Measurements from ENCODE around the gene CDT1. TPM values are rescaled to one million over a fixed set of nuclear protein-coding genes. Genes with fewer than 3 reads are reported as not detected.

CDT1 gene
- total RNA-seq, 1 experiment from 2014 or later: 154 TPM

DNA sequence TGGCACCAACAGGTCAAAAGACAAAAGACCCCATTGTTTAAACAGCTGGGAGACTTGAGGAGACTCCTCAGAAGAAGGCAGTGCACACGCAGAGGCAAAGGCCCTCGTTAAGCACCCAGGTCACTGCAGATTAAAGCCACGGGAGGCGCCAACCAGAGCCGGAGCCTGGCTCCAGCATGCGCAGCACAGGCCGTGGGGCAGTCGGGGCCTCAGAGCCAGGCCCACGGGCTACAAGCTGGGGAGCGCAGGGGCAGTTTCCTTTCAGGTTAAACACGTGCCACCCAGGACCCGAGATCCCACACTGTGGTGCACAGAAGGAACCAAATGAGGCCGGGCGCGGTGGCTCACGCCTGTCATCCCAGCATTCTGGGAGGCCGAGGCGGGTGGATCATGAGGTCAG lies 27.8 kb upstream of the CDT1 start:
- ChIA-PET CTCF (interaction anchor here (1.2 kb wide), 1 partner anchor 20 kb away, joined by 3 read pairs; no protein-coding TSS in a partner anchor), POLR2A (no interaction called here)
- Mint-ChIP-seq H3K4me3 (no peak overlapping the region), H3K27me3 (ENCODE audit: low read depth) (no peaks in the 10 kb centered on the region), H3K36me3 (no peaks in the 10 kb centered on the region), H3K27ac (no peak overlapping the region), H3K9me3 (no peaks in the 10 kb centered on the region), H3K4me1 (peaks cover 12% of the 10 kb centered on the region)
- ATAC-seq (no peak), DNase-seq (ENCODE audit: low spot score) (no peak)
- TF ChIP-seq GTF2I (CRISPR knock-in tag; conservative IDR thresholded peaks at IDR 0.05) (no peak), ZNF219 (CRISPR knock-in tag; IDR thresholded peaks at IDR 0.05; ENCODE audit: borderline replicate concordance) (no peak), NR1H2 (CRISPR knock-in tag; IDR thresholded peaks at IDR 0.05) (no peak), ZBTB21 (CRISPR knock-in tag; IDR thresholded peaks at IDR 0.05; ENCODE audit: borderline replicate concordance) (no peak), SMAD4 (CRISPR knock-in tag; IDR thresholded peaks at IDR 0.05) (no peak), EMX1 (CRISPR knock-in tag; IDR thresholded peaks at IDR 0.05) (no peak), ZNF416 (CRISPR knock-in tag; IDR thresholded peaks at IDR 0.05) (no peak), NFATC4 (CRISPR knock-in tag; IDR thresholded peaks at IDR 0.05) (no peak), JUN (CRISPR knock-in tag; IDR thresholded peaks at IDR 0.05) (no peak), GABPB1 (CRISPR knock-in tag; IDR thresholded peaks at IDR 0.05) (no peak), CBFB (CRISPR knock-in tag; IDR thresholded peaks at IDR 0.05; ENCODE audit: low read depth) (no peak), NR3C1 (CRISPR knock-in tag; conservative IDR thresholded peaks at IDR 0.05; ENCODE audit: low read depth) (no peak), PRRX2 (CRISPR knock-in tag; IDR thresholded peaks at IDR 0.05) (no peak)
- TF ChIP-seq, protein P1, sequence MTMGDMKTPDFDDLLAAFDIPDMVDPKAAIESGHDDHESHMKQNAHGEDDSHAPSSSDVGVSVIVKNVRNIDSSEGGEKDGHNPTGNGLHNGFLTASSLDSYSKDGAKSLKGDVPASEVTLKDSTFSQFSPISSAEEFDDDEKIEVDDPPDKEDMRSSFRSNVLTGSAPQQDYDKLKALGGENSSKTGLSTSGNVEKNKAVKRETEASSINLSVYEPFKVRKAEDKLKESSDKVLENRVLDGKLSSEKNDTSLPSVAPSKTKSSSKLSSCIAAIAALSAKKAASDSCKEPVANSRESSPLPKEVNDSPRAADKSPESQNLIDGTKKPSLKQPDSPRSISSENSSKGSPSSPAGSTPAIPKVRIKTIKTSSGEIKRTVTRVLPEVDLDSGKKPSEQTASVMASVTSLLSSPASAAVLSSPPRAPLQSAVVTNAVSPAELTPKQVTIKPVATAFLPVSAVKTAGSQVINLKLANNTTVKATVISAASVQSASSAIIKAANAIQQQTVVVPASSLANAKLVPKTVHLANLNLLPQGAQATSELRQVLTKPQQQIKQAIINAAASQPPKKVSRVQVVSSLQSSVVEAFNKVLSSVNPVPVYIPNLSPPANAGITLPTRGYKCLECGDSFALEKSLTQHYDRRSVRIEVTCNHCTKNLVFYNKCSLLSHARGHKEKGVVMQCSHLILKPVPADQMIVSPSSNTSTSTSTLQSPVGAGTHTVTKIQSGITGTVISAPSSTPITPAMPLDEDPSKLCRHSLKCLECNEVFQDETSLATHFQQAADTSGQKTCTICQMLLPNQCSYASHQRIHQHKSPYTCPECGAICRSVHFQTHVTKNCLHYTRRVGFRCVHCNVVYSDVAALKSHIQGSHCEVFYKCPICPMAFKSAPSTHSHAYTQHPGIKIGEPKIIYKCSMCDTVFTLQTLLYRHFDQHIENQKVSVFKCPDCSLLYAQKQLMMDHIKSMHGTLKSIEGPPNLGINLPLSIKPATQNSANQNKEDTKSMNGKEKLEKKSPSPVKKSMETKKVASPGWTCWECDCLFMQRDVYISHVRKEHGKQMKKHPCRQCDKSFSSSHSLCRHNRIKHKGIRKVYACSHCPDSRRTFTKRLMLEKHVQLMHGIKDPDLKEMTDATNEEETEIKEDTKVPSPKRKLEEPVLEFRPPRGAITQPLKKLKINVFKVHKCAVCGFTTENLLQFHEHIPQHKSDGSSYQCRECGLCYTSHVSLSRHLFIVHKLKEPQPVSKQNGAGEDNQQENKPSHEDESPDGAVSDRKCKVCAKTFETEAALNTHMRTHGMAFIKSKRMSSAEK (CRISPR knock-in tag; IDR thresholded peaks at IDR 0.05; ENCODE audit: borderline replicate concordance): no peak
- TF ChIP-seq, protein P2, sequence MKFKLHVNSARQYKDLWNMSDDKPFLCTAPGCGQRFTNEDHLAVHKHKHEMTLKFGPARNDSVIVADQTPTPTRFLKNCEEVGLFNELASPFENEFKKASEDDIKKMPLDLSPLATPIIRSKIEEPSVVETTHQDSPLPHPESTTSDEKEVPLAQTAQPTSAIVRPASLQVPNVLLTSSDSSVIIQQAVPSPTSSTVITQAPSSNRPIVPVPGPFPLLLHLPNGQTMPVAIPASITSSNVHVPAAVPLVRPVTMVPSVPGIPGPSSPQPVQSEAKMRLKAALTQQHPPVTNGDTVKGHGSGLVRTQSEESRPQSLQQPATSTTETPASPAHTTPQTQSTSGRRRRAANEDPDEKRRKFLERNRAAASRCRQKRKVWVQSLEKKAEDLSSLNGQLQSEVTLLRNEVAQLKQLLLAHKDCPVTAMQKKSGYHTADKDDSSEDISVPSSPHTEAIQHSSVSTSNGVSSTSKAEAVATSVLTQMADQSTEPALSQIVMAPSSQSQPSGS (CRISPR knock-in tag; IDR thresholded peaks at IDR 0.05; ENCODE audit: borderline replicate concordance, low read depth): no peak
- TF ChIP-seq, protein P3, sequence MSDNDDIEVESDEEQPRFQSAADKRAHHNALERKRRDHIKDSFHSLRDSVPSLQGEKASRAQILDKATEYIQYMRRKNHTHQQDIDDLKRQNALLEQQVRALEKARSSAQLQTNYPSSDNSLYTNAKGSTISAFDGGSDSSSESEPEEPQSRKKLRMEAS (CRISPR knock-in tag; IDR thresholded peaks at IDR 0.05): no peak
- TF ChIP-seq, protein P4, sequence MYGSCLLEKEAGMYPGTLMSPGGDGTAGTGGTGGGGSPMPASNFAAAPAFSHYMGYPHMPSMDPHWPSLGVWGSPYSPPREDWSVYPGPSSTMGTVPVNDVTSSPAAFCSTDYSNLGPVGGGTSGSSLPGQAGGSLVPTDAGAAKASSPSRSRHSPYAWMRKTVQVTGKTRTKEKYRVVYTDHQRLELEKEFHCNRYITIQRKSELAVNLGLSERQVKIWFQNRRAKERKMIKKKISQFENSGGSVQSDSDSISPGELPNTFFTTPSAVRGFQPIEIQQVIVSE (CRISPR knock-in tag; IDR thresholded peaks at IDR 0.05; ENCODE audit: borderline replicate concordance): no peak
- TF ChIP-seq, protein P5, sequence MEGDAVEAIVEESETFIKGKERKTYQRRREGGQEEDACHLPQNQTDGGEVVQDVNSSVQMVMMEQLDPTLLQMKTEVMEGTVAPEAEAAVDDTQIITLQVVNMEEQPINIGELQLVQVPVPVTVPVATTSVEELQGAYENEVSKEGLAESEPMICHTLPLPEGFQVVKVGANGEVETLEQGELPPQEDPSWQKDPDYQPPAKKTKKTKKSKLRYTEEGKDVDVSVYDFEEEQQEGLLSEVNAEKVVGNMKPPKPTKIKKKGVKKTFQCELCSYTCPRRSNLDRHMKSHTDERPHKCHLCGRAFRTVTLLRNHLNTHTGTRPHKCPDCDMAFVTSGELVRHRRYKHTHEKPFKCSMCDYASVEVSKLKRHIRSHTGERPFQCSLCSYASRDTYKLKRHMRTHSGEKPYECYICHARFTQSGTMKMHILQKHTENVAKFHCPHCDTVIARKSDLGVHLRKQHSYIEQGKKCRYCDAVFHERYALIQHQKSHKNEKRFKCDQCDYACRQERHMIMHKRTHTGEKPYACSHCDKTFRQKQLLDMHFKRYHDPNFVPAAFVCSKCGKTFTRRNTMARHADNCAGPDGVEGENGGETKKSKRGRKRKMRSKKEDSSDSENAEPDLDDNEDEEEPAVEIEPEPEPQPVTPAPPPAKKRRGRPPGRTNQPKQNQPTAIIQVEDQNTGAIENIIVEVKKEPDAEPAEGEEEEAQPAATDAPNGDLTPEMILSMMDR (IDR thresholded peaks at IDR 0.05): no peak
- TF ChIP-seq, protein P6, sequence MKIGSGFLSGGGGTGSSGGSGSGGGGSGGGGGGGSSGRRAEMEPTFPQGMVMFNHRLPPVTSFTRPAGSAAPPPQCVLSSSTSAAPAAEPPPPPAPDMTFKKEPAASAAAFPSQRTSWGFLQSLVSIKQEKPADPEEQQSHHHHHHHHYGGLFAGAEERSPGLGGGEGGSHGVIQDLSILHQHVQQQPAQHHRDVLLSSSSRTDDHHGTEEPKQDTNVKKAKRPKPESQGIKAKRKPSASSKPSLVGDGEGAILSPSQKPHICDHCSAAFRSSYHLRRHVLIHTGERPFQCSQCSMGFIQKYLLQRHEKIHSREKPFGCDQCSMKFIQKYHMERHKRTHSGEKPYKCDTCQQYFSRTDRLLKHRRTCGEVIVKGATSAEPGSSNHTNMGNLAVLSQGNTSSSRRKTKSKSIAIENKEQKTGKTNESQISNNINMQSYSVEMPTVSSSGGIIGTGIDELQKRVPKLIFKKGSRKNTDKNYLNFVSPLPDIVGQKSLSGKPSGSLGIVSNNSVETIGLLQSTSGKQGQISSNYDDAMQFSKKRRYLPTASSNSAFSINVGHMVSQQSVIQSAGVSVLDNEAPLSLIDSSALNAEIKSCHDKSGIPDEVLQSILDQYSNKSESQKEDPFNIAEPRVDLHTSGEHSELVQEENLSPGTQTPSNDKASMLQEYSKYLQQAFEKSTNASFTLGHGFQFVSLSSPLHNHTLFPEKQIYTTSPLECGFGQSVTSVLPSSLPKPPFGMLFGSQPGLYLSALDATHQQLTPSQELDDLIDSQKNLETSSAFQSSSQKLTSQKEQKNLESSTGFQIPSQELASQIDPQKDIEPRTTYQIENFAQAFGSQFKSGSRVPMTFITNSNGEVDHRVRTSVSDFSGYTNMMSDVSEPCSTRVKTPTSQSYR (CRISPR knock-in tag; IDR thresholded peaks at IDR 0.05): no peak

Measured in WTC11 (cell line).